ENCODE measurements around the gene EEF1AKMT4. TPM values are rescaled to one million over a fixed set of nuclear protein-coding genes. Genes with fewer than 3 reads are reported as not detected.

The EEF1AKMT4 gene
- total and polyA plus RNA-seq, 7 donors = 1.4 to 6.5 (median 3.9) TPM

GRCh38 chr3:184291044-184291737, 41.7 kb downstream of the EEF1AKMT4 start:
- no peaks in the 10 kb centered on the region for H3K4me1 ChIP-seq
- intact Hi-C loops (cut with DNase I) = no loop called here

GRCh38 chr3:184291738-184292445, 42.4 kb downstream of the EEF1AKMT4 start:
- Histone ChIP-seq H3K4me3 (no peak overlapping the region), H3K27me3 (peaks cover 0 to 15% (median 0%) of the 10 kb centered on the region in 3 donors), H3K4me1 (no peaks in the 10 kb centered on the region), H3K27ac (no peak overlapping the region), H3K36me3 (no peaks in the 10 kb centered on the region), H3K9me3 (no peaks in the 10 kb centered on the region)
- TF ChIP-seq POLR2A (IDR thresholded peaks at IDR 0.05) (no peak), CTCF (IDR thresholded peaks at IDR 0.05) (no peak), POLR2AphosphoS5 (IDR thresholded peaks at IDR 0.05) (no peak), EP300 (IDR thresholded peaks at IDR 0.05) (no peak)
- intact Hi-C loops (cut with DNase I) = no loop called here
- WGBS, 2 donors = 93 to 94% methylated on average over 21 of the region's 21 CpGs
- no peak for DNase-seq

More at GRCh38 chr3:184291044-184291737, 41.7 kb downstream of the EEF1AKMT4 start:
- H3K27ac ChIP-seq = no peak overlapping the region
- no peaks in the 10 kb centered on the region for H3K9me3 ChIP-seq
- H3K36me3 ChIP-seq = no peaks in the 10 kb centered on the region
- no peak for TF ChIP-seq CTCF (IDR thresholded peaks at IDR 0.05)
- no peak for TF ChIP-seq POLR2AphosphoS5 (IDR thresholded peaks at IDR 0.05)
- no peak for TF ChIP-seq EP300 (IDR thresholded peaks at IDR 0.05)
- TF ChIP-seq POLR2A (IDR thresholded peaks at IDR 0.05) = no peak
- peaks cover 0 to 19% (median 0%) of the 10 kb centered on the region in 3 donors for H3K27me3 ChIP-seq
- 88 to 89% methylated on average over 22 of the region's 22 CpGs for WGBS, 2 donors
- no peak for DNase-seq
- no peak overlapping the region for H3K4me3 ChIP-seq

- H3K9me3 ChIP-seq = no peaks in the 10 kb centered on the region
- DNase-seq = no peak
- 18 to 59% methylated on average over 3 of the region's 3 CpGs for WGBS, 2 donors
- intact Hi-C loops (cut with DNase I) = loop anchor here (5.0 kb wide), 2 partner anchors 48 to 108 kb away; partner anchors contain the start of genes ABCF3, ALG3 and EEF1AKMT4
- H3K36me3 ChIP-seq = peaks cover 0 to 9% (median 6%) of the 10 kb centered on the region in 4 donors
- no peak overlapping the region for H3K27ac ChIP-seq
- H3K4me1 ChIP-seq = peaks cover 0 to 18% (median 13%) of the 10 kb centered on the region in 4 donors
- no peak overlapping the region for H3K4me3 ChIP-seq
- no peaks in the 10 kb centered on the region for H3K27me3 ChIP-seq
- TF ChIP-seq CTCF (IDR thresholded peaks at IDR 0.05) (no peak), POLR2A (IDR thresholded peaks at IDR 0.05) (no peak), EP300 (IDR thresholded peaks at IDR 0.05) (no peak), POLR2AphosphoS5 (IDR thresholded peaks at IDR 0.05) (no peak)
Observed at GRCh38 chr3:184295771-184296170, 46.3 kb downstream of the EEF1AKMT4 start.

- H3K4me1 ChIP-seq = peaks cover 0 to 20% (median 15%) of the 10 kb centered on the region in 4 donors
- no peak overlapping the region for H3K4me3 ChIP-seq
- no peak for DNase-seq
- WGBS, 2 donors = 81 to 90% methylated on average over 7 of the region's 7 CpGs
- no peaks in the 10 kb centered on the region for H3K27me3 ChIP-seq
- no peak overlapping the region for H3K27ac ChIP-seq
- H3K9me3 ChIP-seq = no peaks in the 10 kb centered on the region
- TF ChIP-seq EP300 (IDR thresholded peaks at IDR 0.05) (no peak), POLR2AphosphoS5 (IDR thresholded peaks at IDR 0.05) (no peak), POLR2A (IDR thresholded peaks at IDR 0.05) (no peak), CTCF (IDR thresholded peaks at IDR 0.05) (no peak)
- H3K36me3 ChIP-seq = peaks cover 0 to 18% (median 12%) of the 10 kb centered on the region in 4 donors
- intact Hi-C loops (cut with DNase I) = loop anchor here (5.0 kb wide), 2 partner anchors 49 to 109 kb away; partner anchors contain the start of genes ABCF3, ALG3 and EEF1AKMT4
Observed at GRCh38 chr3:184296616-184297015, 47.1 kb downstream of the EEF1AKMT4 start.
